ENCODE measurements around the gene FN3KRP. TPM values are rescaled to one million over a fixed set of nuclear protein-coding genes. Genes with fewer than 3 reads are reported as not detected.

Gene FN3KRP
- total and polyA plus RNA-seq, 2 donors (not counting 1 experiment from before 2014, with no cell fraction given): 16.8 to 44.2 TPM

DNA sequence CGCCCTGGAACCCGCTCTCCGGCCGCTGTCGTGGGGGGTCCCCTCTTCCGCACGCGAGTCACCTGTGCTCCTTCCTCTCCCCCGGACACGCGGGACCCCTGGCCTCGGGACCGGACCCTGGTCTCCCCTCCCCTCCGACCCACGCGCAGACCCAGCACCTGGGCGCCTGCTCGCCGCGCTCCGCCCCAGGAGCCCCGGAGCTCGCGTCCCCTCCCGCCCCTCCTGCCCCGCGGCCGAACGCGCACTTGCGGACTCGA is 18.8 kb upstream of the FN3KRP start:
- Histone ChIP-seq H3K27ac (ENCODE audit: low read length in 2 of 2) (no peak overlapping the region), H3K4me1 (ENCODE audit: control insufficient read depth in 2 of 2, insufficient read depth in 2 of 2, low read length in 2 of 2) (peaks cover 8 to 16% of the 10 kb centered on the region in 2 donors), H3K79me2 (ENCODE audit: control insufficient read depth, insufficient read depth, low read length) (peaks cover 3% of the 10 kb centered on the region), H4K20me1 (ENCODE audit: control insufficient read depth, insufficient read depth, low read length, poor library complexity, severe bottlenecking) (peaks cover 5% of the 10 kb centered on the region), H3K27me3 (replicated peaks in 1 of 4; ENCODE audit: control extremely low read depth in 1 of 4, control insufficient read depth in 3 of 4, insufficient read depth in 4 of 4, low read length in 3 of 4) (peaks cover 0 to 11% (median 3%) of the 10 kb centered on the region in 4 experiments), H3K9me3 (ENCODE audit: control extremely low read depth in 1 of 3, control insufficient read depth in 2 of 3, insufficient read depth in 1 of 3, low read length in 2 of 3) (peaks cover 0 to 28% (median 7%) of the 10 kb centered on the region in 3 donors), H3K4me3 (ENCODE audit: control extremely low read depth in 1 of 5, extremely low read depth in 1 of 5, insufficient read depth in 1 of 5, low read depth in 2 of 5, low read length in 4 of 5) (peak overlapping the region in 4 of 5 experiments; percentile 20 to 70 (median 59)), H3K36me3 (replicated peaks in 1 of 2; ENCODE audit: control extremely low read depth in 1 of 2, control insufficient read depth in 1 of 2, extremely low read depth in 1 of 2, insufficient read depth in 2 of 2, low read length in 1 of 2) (no peaks in the 10 kb centered on the region), H2AFZ (ENCODE audit: insufficient read depth, low read depth, low read length, poor library complexity, severe bottlenecking) (peak overlapping the region; percentile 68), H3K4me2 (replicated peaks; ENCODE audit: low read depth, low read length, poor library complexity, severe bottlenecking) (peak overlapping the region; percentile 95), H3K9ac (ENCODE audit: low read length) (peak overlapping the region; percentile 62)
- TF ChIP-seq EZH2 (IDR thresholded peaks at IDR 0.05; ENCODE audit: borderline replicate concordance, insufficient read depth, low read depth, low read length, poor library complexity, severe bottlenecking): no peak
- TF ChIP-seq, protein P1, sequence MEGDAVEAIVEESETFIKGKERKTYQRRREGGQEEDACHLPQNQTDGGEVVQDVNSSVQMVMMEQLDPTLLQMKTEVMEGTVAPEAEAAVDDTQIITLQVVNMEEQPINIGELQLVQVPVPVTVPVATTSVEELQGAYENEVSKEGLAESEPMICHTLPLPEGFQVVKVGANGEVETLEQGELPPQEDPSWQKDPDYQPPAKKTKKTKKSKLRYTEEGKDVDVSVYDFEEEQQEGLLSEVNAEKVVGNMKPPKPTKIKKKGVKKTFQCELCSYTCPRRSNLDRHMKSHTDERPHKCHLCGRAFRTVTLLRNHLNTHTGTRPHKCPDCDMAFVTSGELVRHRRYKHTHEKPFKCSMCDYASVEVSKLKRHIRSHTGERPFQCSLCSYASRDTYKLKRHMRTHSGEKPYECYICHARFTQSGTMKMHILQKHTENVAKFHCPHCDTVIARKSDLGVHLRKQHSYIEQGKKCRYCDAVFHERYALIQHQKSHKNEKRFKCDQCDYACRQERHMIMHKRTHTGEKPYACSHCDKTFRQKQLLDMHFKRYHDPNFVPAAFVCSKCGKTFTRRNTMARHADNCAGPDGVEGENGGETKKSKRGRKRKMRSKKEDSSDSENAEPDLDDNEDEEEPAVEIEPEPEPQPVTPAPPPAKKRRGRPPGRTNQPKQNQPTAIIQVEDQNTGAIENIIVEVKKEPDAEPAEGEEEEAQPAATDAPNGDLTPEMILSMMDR (IDR thresholded peaks at IDR 0.05): no peak
- ATAC-seq (ENCODE audit: low read depth) (no peak), DNase-seq (peak; percentile 43)
- H3K27me3 Mint-ChIP-seq: peaks cover 4% of the 10 kb centered on the region
- H3K4me3 Mint-ChIP-seq: peak overlapping the region; percentile 96
- ChIA-PET POLR2A (interaction anchor here (1.1 kb wide), 1 partner anchor 19 kb away, joined by 4 read pairs; the partner anchor contains the start of gene FN3KRP), CTCF (interaction anchor here (0.9 kb wide), 1 partner anchor 10 kb away, joined by 3 read pairs; no protein-coding TSS in a partner anchor)
- intact Hi-C loops (cut with micrococcal nuclease): loop anchor here (1.0 kb wide), 2 partner anchors 19 to 54 kb away; partner anchors contain the start of gene FN3KRP
- WGBS (ENCODE audit: insufficient coverage): under 1% methylated on average over 32 of the region's 32 CpGs
- H3K9me3 Mint-ChIP-seq (ENCODE audit: insufficient read depth): peaks cover 6% of the 10 kb centered on the region
- H3K4me1 Mint-ChIP-seq: peaks cover 10% of the 10 kb centered on the region
- H3K27ac Mint-ChIP-seq: no peak overlapping the region
